ENCODE data around the gene ERGIC1.

GRCh38 chr5:172990776-172991175 lies 156.7 kb downstream of the ERGIC1 start:
- TF ChIP-seq CTCF (IDR thresholded peaks at IDR 0.05) (no peak), POLR2A (IDR thresholded peaks at IDR 0.05) (no peak)

Measured in esophagus squamous epithelium (tissue), 4 donors.